Measurements from ENCODE around the gene RAB3A.

- TF ChIP-seq, protein P1, sequence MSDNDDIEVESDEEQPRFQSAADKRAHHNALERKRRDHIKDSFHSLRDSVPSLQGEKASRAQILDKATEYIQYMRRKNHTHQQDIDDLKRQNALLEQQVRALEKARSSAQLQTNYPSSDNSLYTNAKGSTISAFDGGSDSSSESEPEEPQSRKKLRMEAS (IDR thresholded peaks at IDR 0.05; ENCODE audit: low read depth, low read length), result no peak
- TF ChIP-seq CTCF (IDR thresholded peaks at IDR 0.05; ENCODE audit: low read depth, low read length) (no peak), POLR2A (IDR thresholded peaks at IDR 0.05; ENCODE audit: extremely low read depth, insufficient read length) (no peak), MYC (IDR thresholded peaks at IDR 0.05; ENCODE audit: low read depth, low read length) (no peak)
Observed at GRCh38 chr19:18165794-18166544, 37.9 kb downstream of the RAB3A start.

Measured in NB4 (cell line).